GM19463 (cell line): ENCODE measurements around the gene AMACR.
"Not testable (repeated sequence)": the region's sequence is repeated elsewhere in the genome, so short reads cannot be mapped to it uniquely, and the experiment has no call there.

ENCODE experiments used
- ATAC-seq: cut with Tn5 transposase; IDR thresholded peaks from one replicate; pipeline ENCODE4 v1.9.1; 2021; ENCODE audit warnings: mild to moderate bottlenecking, moderate library complexity; ENCODE audit not compliant: unreplicated experiment

Gene AMACR

DNA sequence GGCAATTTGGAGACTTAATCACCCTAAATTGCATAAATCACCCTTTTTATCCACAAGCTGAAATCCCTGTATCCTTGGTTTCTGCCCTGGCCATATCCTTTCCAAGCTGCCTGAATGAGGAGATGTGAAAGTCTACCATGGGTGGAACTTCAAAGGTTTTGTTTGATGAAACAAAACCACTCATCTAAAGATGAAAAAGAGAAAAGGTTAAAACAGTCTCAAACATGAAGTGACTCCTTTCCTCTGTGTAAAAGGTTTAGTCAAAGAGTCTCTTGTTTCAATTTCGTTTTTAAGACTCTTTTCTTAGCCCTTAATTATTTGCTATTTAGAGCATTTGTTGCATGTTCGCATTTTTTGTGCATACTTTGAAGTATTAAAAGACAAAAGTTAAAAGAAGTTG, 34.6 kb downstream of the AMACR start:
- peak; percentile 51 for ATAC-seq

GRCh38 chr5:33969572-33970452, 38.0 kb downstream of the AMACR start:
- peak; percentile 78 for ATAC-seq

DNA sequence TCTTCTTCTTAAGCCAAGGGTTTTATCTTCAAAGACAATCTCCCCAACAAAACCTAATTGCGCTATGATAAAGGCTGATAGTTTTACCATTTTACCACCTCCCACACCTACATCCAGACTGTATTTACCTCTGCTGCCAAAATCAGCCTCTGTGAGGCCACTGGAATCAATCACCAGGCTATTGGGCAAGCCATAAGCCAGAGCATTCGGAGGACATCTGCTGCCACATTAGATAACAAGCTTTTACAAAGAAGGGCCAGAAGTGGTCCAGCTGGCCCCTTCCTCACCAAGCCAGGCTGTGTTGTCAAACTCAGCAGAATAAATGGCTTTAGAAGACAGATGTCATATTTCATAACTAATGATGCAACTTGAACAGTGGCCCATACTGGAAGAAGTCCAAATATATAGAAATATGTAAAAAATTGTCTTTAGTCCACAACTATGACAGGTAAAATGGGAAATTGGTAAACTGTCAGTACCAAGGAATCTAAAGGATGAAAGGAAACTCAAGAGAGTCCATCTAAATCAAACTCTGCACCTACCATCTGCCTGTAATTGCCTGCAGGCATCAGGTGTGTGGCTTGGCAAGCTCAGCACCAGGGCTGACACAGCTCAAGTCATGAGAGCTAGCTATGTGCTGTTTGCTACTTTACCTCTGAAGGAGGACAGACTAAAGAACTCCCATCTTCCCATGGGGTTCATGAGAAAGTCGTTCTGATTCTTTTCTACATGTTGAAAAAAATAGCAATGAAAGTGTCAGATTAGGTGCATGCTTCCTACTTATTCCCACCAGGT, 39.4 kb downstream of the AMACR start:
- no peak for ATAC-seq

GRCh38 chr5:33966805-33967204, 41.0 kb downstream of the AMACR start:
- ATAC-seq: no peak

DNA sequence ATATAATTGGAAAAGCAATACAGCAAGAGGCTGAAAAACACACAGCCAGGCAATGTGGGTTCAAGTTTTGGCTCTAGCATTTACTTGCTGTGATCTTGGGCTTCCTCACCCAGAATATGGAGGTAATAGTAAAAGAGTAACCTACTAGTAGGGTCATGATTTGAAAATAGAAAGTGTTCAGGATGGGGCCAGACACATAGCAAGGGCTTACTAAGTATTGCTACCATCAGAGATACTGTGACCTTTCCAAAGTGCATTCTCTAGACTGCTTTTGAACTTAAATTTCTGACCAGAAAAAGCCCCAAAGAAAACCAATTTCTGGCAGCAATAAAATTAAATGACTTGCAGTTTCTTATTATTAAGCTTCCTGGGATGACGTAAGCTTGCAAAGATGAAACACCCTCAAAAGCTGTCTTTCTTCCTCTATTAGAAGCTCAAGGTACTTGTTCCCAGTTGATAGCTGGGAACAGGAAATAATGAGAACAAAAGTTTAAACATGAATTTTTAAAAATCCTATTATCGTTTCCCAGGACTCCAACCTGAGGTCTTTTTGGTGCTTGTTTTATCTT, 43.6 kb downstream of the AMACR start:
- ATAC-seq: no peak

DNA sequence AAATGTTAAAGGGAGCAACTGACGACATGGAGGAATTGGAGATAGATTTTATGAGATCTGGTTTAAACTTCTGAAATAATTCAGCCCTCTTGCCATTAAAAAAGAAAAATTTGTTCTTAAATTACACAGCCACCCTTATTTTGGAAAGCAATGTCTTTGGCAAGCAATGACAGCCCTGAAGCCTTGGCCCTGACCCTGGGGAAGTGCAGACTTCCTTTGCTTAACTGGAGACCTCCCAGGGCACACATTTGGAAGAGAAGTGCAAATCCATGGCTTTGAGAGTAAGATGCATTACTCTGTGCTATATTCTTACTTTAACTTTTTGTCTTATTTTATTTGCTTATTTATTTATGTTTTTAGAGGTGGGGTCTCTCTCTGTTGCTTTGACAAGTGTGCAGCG, 49.7 kb downstream of the AMACR start:
- ATAC-seq: no peak

GRCh38 chr5:33957577-33958150, 50.2 kb downstream of the AMACR start:
- ATAC-seq: no peak

DNA sequence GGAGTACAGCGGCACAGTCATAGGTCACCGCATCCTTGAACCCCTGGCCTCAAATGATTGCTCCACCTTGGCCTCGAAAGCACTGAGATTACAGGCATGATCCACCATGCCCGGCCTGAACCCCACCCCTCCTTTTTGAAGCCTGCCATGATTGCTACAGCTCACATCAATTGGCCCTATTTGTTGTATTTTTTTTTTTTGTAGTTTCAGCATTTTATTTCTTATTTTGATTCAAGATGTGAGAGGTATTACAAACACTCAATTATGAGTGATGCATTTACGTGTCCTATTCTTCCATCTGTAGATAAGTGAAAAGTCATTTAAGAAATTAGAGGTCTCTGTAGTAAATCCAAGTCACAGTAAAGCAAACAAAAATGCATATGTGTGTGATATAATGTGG, 55.7 kb downstream of the AMACR start:
- ATAC-seq: not testable (repeated sequence)

DNA sequence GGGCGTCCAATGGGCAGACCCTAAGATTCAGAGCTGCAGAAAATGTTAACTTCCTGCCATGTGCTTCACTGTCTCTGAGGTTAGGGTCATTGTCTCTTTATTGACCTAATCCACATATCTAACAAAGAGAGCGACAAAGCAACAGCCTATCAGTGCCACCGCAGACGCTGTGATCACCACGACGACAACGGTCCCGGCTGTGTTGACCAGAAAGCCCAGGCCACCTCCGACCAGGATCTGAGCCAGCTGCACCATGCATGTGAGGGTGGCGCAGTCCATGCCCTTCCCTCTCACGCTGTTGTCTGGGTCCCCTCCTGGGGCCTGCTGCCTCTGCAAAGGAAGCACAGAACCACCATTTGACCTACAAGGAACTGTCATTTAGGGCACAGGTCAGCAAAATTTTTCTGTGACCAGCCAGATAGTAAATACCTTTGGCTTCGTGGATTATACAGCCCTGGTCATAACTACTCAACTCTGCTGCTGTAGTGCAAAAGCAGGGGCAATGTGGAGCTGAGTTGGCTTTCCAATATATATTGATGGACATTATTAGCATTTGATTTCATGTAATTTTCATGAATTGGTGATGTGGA, 63.2 kb downstream of the AMACR start:
- ATAC-seq: no peak

DNA sequence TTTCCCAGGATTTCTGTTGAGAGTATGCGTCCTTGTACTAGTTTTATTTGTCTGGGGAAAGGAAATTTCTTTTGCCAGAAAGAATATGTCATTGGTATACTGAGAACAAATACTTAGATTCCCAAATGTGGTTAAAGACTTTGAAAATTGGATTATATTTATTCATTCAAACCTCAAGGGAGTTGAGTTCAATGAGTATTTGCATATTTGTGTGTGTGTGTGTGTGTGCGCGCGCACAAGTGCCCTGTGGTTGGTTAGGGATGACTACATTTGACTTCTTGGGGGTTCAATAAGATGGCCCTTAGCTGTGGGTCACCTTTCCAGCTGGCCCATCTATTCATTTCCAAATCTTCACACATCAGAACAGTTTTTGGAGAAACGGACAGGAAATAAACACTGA, 66.8 kb downstream of the AMACR start:
- no peak for ATAC-seq

DNA sequence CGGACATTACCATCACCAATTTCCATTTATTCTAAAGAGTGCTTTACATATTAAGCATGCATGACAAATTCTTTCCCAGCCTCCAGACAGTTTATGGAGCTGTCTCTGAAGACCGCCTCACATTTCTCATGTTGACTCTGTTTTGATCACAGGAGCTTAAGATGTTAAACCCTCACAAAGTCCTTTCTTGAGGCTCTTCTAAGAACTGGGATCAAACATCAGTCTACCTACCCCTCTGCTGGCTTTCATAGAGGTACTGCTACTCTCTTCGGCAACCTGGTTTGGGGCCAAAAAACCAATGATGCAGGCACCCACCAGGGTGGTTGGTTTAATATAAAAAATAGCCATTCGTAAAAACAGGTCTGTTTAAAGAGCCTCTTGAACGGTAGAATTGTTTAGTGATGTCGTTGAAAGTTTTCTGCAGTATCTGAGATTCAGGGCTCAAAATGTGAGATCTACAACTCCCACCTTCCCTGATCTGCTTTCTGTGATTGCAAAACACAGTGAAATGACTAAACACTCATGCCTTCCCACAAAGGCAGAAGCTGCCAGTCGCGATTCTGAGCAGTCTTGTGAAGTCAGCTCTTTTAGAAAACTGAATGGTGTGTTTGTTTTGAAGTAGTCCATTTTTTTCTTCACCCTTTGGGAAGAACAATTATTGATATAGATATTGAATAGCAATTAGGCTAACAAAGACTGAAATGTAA, 68.1 kb downstream of the AMACR start:
- no peak for ATAC-seq

DNA sequence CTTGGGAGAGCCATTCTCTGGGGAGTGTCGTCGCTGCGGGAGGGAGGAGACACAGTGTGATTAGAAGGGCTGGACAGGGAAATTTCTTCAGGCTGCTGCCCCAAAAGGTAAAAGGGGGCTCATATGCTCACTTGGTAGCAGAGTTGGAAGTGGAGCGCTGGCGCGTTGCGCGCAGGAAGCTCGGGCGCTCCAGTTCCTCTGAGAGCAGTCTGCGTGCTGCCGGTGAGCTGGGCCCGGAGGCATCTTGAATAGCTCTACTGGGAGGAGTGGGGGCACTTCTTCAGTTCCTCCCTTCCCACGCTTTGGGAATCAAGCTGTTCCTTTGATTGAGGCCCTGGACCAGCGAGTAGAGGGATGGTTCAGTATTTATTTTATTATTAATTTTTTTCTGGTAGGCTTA, 69.0 kb downstream of the AMACR start:
- no peak for ATAC-seq

DNA sequence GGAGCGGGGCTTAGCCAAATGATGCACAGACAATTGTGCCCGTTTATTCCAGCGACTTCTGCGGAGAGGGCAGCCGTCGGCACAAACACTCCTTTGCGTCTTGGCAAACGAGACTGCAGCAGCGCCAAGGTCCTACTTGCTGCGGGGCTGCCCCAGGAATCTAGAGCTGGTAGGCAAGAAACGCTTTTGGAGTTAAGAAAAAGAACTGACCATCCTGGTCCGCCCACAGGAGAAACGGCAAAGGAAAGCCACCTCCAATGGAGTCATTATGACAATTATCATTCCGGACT, 69.4 kb downstream of the AMACR start:
- ATAC-seq: no peak

DNA sequence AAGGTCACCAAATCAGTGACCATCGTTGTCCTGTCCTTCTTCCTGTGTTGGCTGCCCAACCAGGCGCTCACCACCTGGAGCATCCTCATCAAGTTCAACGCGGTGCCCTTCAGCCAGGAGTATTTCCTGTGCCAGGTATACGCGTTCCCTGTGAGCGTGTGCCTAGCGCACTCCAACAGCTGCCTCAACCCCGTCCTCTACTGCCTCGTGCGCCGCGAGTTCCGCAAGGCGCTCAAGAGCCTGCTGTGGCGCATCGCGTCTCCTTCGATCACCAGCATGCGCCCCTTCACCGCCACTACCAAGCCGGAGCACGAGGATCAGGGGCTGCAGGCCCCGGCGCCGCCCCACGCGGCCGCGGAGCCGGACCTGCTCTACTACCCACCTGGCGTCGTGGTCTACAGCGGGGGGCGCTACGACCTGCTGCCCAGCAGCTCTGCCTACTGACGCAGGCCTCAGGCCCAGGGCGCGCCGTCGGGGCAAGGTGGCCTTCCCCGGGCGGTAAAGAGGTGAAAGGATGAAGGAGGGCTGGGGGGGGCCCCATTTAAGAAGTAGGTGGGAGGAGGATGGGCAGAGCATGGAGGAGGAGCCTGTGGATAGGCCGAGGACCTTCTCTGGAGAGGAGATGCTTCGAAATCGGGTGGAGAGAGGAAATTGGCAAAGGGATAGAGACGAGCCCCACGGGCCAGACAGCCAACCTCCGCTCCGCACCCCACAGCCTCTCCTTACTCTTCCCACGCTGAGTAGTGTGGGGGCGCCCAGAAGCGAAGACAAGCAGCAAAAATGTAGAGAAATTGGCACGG, 69.9 kb downstream of the AMACR start:
- ATAC-seq: no peak

GRCh38 chr5:33937017-33937706, 70.7 kb downstream of the AMACR start:
- no peak for ATAC-seq

DNA sequence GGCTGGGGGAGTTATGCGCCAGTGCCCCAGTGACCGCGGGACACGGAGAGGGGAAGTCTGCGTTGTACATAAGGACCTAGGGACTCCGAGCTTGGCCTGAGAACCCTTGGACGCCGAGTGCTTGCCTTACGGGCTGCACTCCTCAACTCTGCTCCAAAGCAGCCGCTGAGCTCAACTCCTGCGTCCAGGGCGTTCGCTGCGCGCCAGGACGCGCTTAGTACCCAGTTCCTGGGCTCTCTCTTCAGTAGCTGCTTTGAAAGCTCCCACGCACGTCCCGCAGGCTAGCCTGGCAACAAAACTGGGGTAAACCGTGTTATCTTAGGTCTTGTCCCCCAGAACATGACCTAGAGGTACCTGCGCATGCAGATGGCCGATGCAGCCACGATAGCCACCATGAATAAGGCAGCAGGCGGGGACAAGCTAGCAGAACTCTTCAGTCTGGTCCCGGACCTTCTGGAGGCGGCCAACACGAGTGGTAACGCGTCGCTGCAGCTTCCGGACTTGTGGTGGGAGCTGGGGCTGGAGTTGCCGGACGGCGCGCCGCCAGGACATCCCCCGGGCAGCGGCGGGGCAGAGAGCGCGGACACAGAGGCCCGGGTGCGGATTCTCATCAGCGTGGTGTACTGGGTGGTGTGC, 71.4 kb downstream of the AMACR start, which contains the start of gene RXFP3:
Gene RXFP3 (plus strand): TSS at position 6 of the 636 bp plus-strand sequence. CDS start 355 bp downstream, at position 361.
- no peak for ATAC-seq
